Measurements from ENCODE around the gene SLCO3A1.

- TF ChIP-seq POLR2A (IDR thresholded peaks at IDR 0.05; ENCODE audit: low read length) (no peak), GATA1 (IDR thresholded peaks at IDR 0.05; ENCODE audit: low read depth, low read length) (no peak)
These were observed 32.0 kb upstream of the SLCO3A1 start for GRCh38 chr15:91821458-91821857.

All from erythroblast (primary cell).